WTC11 (cell line): ENCODE data around the gene PRRT1.

Source experiments
- FOXP1 ChIP-seq: sonication (generic); formaldehyde crosslinking; IDR thresholded peaks from 2 replicates; pipeline ENCODE4 v1.8.0; 2022; ENCODE audit warnings: missing genetic modification reagents, mild to moderate bottlenecking, moderate library complexity, borderline replicate concordance
- GRHL2 ChIP-seq: fragments of 250-450 bp; sonication (Bioruptor Pico); IDR thresholded peaks from 2 replicates; pipeline ENCODE4 v1.8.0; 2022; ENCODE audit warnings: mild to moderate bottlenecking, moderate library complexity; ENCODE audit not compliant: insufficient replicate concordance, severe bottlenecking
- NFE2L1 ChIP-seq: sonication (generic); formaldehyde crosslinking; IDR thresholded peaks from 2 replicates; pipeline ENCODE4 v1.8.1; 2023; ENCODE audit warnings: missing genetic modification reagents
- NR2C2 ChIP-seq: sonication (generic); formaldehyde crosslinking; IDR thresholded peaks from 2 replicates; pipeline ENCODE4 v1.8.0; 2022; ENCODE audit warnings: mild to moderate bottlenecking, missing genetic modification reagents
- RELA ChIP-seq: sonication (generic); formaldehyde crosslinking; IDR thresholded peaks from 2 replicates; pipeline ENCODE4 v1.8.1; 2022; ENCODE audit warnings: missing genetic modification reagents, mild to moderate bottlenecking, borderline replicate concordance
- SP1 ChIP-seq: sonication (generic); formaldehyde crosslinking; conservative IDR thresholded peaks from 2 replicates; pipeline ENCODE4 v1.8.1; 2022; ENCODE audit warnings: missing genetic modification reagents
- TEAD4 ChIP-seq: sonication (generic); formaldehyde crosslinking; IDR thresholded peaks from 2 replicates; pipeline ENCODE4 v1.8.0; 2022; ENCODE audit warnings: mild to moderate bottlenecking, missing genetic modification reagents
- ZBTB21 ChIP-seq: sonication (generic); formaldehyde crosslinking; IDR thresholded peaks from 2 replicates; pipeline ENCODE4 v1.8.1; 2023; ENCODE audit warnings: mild to moderate bottlenecking, missing genetic modification reagents, borderline replicate concordance
- TF ChIP-seq, protein P1 (sequence below): fragments of 200-600 bp; IDR thresholded peaks from 2 replicates; pipeline ENCODE4 v1.8.0; 2022; ENCODE audit warnings: antibody characterized with exemption
- TF ChIP-seq, protein P2 (sequence below): sonication (generic); formaldehyde crosslinking; IDR thresholded peaks from 2 replicates; pipeline ENCODE4 v1.8.0; 2022; ENCODE audit warnings: mild to moderate bottlenecking, missing genetic modification reagents
- TF ChIP-seq, protein P3 (sequence below): sonication (generic); formaldehyde crosslinking; IDR thresholded peaks from 2 replicates; pipeline ENCODE4 v1.8.0; 2022; ENCODE audit warnings: mild to moderate bottlenecking, missing genetic modification reagents
- TF ChIP-seq, protein P4 (sequence below): sonication (generic); formaldehyde crosslinking; IDR thresholded peaks from 2 replicates; pipeline ENCODE4 v1.8.0; 2022; ENCODE audit warnings: mild to moderate bottlenecking, missing genetic modification reagents
- TF ChIP-seq, protein P5 (sequence below): sonication (generic); formaldehyde crosslinking; IDR thresholded peaks from 2 replicates; pipeline ENCODE4 v1.8.1; 2023; ENCODE audit warnings: mild to moderate bottlenecking, missing genetic modification reagents, moderate library complexity
- TF ChIP-seq, protein P6 (sequence below): sonication (generic); formaldehyde crosslinking; IDR thresholded peaks from 2 replicates; pipeline ENCODE4 v1.8.1; 2023; ENCODE audit warnings: mild to moderate bottlenecking, missing genetic modification reagents

DNA sequence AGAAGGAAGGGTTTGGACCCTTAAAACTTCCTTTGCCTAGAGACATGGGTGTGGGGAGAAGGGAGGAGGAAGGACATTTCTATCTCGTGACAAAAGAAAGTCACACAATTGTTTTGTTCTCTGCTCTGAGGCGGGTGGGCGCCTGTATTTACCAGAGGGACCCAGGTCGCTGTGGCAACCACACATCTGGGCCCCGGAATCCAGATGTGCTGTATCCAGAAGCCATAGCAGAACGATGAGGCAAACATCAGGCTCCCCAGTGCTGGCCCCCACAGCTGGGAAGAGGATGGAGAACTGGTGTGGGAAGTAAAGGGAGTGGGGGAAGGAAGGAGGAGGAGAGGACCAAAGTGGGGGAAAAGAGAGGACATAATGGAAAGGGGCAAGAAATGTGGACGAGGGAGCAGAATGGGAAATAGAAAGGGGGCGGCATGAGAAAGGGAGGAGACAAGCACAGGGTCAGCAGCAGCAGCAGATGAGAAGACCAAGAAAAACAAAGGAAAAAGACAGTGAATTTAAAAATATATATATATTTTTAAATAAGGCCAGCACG is 39.2 kb downstream of the PRRT1 start:
- TF ChIP-seq, protein P1, sequence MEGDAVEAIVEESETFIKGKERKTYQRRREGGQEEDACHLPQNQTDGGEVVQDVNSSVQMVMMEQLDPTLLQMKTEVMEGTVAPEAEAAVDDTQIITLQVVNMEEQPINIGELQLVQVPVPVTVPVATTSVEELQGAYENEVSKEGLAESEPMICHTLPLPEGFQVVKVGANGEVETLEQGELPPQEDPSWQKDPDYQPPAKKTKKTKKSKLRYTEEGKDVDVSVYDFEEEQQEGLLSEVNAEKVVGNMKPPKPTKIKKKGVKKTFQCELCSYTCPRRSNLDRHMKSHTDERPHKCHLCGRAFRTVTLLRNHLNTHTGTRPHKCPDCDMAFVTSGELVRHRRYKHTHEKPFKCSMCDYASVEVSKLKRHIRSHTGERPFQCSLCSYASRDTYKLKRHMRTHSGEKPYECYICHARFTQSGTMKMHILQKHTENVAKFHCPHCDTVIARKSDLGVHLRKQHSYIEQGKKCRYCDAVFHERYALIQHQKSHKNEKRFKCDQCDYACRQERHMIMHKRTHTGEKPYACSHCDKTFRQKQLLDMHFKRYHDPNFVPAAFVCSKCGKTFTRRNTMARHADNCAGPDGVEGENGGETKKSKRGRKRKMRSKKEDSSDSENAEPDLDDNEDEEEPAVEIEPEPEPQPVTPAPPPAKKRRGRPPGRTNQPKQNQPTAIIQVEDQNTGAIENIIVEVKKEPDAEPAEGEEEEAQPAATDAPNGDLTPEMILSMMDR: no peak
- TF ChIP-seq, protein P2, sequence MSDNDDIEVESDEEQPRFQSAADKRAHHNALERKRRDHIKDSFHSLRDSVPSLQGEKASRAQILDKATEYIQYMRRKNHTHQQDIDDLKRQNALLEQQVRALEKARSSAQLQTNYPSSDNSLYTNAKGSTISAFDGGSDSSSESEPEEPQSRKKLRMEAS: no peak
- TF ChIP-seq FOXP1 (CRISPR knock-in tag) (no peak), RELA (CRISPR knock-in tag) (no peak), TEAD4 (CRISPR knock-in tag) (no peak), NFE2L1 (CRISPR knock-in tag) (no peak), NR2C2 (no peak), GRHL2 (no peak), ZBTB21 (CRISPR knock-in tag) (no peak), SP1 (CRISPR knock-in tag) (no peak)
- TF ChIP-seq, protein P3, sequence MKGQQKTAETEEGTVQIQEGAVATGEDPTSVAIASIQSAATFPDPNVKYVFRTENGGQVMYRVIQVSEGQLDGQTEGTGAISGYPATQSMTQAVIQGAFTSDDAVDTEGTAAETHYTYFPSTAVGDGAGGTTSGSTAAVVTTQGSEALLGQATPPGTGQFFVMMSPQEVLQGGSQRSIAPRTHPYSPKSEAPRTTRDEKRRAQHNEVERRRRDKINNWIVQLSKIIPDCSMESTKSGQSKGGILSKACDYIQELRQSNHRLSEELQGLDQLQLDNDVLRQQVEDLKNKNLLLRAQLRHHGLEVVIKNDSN (CRISPR knock-in tag): no peak
- TF ChIP-seq, protein P4, sequence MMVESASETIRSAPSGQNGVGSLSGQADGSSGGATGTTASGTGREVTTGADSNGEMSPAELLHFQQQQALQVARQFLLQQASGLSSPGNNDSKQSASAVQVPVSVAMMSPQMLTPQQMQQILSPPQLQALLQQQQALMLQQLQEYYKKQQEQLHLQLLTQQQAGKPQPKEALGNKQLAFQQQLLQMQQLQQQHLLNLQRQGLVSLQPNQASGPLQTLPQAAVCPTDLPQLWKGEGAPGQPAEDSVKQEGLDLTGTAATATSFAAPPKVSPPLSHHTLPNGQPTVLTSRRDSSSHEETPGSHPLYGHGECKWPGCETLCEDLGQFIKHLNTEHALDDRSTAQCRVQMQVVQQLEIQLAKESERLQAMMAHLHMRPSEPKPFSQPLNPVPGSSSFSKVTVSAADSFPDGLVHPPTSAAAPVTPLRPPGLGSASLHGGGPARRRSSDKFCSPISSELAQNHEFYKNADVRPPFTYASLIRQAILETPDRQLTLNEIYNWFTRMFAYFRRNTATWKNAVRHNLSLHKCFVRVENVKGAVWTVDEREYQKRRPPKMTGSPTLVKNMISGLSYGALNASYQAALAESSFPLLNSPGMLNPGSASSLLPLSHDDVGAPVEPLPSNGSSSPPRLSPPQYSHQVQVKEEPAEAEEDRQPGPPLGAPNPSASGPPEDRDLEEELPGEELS (CRISPR knock-in tag): no peak
- TF ChIP-seq, protein P5, sequence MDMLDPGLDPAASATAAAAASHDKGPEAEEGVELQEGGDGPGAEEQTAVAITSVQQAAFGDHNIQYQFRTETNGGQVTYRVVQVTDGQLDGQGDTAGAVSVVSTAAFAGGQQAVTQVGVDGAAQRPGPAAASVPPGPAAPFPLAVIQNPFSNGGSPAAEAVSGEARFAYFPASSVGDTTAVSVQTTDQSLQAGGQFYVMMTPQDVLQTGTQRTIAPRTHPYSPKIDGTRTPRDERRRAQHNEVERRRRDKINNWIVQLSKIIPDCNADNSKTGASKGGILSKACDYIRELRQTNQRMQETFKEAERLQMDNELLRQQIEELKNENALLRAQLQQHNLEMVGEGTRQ (CRISPR knock-in tag): no peak
- TF ChIP-seq, protein P6, sequence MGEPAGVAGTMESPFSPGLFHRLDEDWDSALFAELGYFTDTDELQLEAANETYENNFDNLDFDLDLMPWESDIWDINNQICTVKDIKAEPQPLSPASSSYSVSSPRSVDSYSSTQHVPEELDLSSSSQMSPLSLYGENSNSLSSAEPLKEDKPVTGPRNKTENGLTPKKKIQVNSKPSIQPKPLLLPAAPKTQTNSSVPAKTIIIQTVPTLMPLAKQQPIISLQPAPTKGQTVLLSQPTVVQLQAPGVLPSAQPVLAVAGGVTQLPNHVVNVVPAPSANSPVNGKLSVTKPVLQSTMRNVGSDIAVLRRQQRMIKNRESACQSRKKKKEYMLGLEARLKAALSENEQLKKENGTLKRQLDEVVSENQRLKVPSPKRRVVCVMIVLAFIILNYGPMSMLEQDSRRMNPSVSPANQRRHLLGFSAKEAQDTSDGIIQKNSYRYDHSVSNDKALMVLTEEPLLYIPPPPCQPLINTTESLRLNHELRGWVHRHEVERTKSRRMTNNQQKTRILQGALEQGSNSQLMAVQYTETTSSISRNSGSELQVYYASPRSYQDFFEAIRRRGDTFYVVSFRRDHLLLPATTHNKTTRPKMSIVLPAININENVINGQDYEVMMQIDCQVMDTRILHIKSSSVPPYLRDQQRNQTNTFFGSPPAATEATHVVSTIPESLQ (CRISPR knock-in tag): no peak
